Epithelial cell of prostate (primary cell): ENCODE measurements around the gene RPGRIP1L.

Experiments
- DNase-seq: peaks from one replicate; pipeline ENCODE4 v3.0.0-alpha.2; 2011; ENCODE audit warnings: low read depth, low spot score
- H3K27ac ChIP-seq: fragments of 450-650 bp; 2 replicates; pipeline ENCODE4 v1.5.1; 2017; ENCODE audit warnings: mild to moderate bottlenecking

Gene RPGRIP1L

GRCh38 chr16:53664724-53665345, 38.8 kb downstream of the RPGRIP1L start:
- no peak overlapping the region for H3K27ac ChIP-seq

DNA sequence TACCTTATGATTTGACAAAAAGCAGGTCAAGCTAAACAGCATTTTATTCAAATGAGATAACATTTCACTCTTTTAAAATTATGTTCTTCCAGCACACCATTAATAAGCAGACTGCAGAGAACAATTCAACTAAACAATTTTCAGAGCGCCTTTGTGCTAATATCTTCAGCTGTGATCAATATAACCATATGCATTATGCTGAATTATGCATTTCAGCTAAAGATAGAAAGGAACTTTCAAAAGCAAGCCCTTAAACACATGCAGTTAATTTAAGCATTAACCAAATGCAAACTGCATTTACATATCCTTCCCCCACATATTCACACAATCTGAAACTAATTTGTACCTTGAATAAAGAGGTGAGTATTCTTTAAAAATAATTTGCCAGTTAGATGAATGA, 41.6 kb downstream of the RPGRIP1L start:
- no peak for DNase-seq
- H3K27ac ChIP-seq = no peak overlapping the region

More at GRCh38 chr16:53664724-53665345, 38.8 kb downstream of the RPGRIP1L start:
- no peak for DNase-seq

GRCh38 chr16:53654946-53655345, 48.7 kb downstream of the RPGRIP1L start:
- DNase-seq = no peak
- no peak overlapping the region for H3K27ac ChIP-seq

GRCh38 chr16:53651357-53651756, 52.3 kb downstream of the RPGRIP1L start:
- H3K27ac ChIP-seq = no peak overlapping the region
- DNase-seq = no peak

DNA sequence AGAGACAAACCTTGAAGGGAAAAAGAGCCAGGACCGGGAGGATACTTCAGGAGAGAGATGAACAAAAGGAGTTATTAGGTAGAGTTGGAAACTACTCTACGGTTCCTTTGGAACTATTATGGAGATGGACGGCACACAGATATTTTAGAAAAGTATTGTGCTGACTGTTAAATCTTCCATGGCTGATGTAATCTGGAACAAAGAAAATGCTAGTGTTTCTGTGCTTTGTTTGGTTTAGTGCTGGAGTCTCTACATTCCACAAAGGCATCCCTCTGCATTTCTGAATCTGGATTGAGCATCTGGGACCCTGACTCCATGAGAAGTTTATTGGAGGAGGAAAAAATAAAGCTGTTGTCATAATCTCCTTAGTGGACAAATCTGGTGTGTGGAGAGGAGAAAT, 57.2 kb downstream of the RPGRIP1L start:
- H3K27ac ChIP-seq = no peak overlapping the region
- DNase-seq = no peak

DNA sequence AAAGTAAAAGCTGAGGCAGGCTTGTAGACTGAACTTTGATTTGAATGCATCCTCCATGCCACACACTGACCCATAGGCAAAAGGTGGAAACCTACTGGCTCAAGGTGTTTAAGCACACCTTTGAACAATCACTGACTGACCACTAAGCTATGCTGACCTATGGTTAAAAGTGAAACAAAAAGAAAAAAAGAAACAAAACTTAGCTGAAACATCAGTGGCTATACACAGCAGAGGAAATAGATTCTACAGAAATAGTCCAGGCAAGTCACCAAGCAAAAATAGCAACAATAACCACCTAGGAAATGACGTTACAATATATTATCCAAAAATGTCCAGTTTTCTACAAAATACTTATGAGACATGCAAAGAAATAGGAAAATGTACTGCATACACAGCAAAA, 60.2 kb downstream of the RPGRIP1L start:
- H3K27ac ChIP-seq = no peak overlapping the region
- DNase-seq = no peak

GRCh38 chr16:53642094-53642493, 61.6 kb downstream of the RPGRIP1L start:
- DNase-seq = no peak
- no peak overlapping the region for H3K27ac ChIP-seq

- DNase-seq = no peak
- no peak overlapping the region for H3K27ac ChIP-seq
These were observed 66.7 kb downstream of the RPGRIP1L start for GRCh38 chr16:53636978-53637377.

DNA sequence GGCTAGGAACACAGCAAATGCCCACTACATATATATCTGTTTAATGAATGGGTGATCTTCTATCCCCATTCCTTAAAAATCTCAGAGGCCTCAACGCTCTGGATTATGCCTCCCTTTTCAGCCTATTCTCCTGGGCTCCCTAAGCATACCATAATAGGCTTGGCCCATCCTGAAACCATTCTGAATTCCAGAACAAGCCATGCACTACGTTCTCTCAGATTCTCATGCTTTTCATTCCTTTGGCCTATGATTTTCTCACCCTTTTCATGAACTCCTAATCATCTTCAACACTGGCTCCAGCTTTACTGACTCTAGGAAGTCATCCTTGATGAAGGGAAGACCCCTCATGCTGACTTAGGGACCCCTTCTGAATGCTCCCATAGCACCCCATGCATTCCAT, 71.1 kb downstream of the RPGRIP1L start:
- no peak for DNase-seq
- H3K27ac ChIP-seq = no peak overlapping the region

- no peak for DNase-seq
- no peak overlapping the region for H3K27ac ChIP-seq
These were observed 72.2 kb downstream of the RPGRIP1L start for GRCh38 chr16:53631236-53632025.

DNA sequence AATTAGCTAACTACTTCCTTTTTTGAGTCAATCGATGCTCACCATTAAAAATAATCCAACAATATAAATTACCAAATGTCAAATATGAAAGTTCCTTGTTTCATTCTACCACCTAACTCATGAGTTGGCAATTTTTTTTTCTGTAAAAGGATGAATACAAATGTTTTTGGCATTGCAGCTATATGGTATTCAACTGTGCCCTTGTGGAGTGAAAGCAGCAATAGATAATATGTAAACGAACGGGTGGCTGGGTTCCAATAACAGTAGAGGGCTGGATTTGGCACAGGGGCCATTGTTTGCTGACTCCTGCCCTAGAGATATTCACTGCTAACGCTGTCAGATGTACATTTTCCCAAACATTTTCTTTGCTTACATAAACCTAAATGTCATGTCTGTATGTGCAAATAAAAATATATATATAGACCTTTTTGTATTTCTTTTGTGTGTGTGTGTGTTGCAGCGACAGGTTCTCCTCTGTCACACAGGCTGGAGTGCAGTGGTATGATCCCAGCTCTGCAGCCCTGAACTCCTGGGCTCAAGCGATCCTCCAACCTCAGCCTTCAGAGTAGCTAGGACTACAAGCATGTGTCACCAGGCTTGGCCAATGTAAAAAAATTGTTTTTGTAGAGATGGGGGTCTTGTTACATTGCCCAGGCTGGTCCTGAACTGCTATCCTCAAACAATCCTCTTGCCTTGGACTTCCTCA, 73.9 kb downstream of the RPGRIP1L start:
- no peak overlapping the region for H3K27ac ChIP-seq
- no peak for DNase-seq

DNA sequence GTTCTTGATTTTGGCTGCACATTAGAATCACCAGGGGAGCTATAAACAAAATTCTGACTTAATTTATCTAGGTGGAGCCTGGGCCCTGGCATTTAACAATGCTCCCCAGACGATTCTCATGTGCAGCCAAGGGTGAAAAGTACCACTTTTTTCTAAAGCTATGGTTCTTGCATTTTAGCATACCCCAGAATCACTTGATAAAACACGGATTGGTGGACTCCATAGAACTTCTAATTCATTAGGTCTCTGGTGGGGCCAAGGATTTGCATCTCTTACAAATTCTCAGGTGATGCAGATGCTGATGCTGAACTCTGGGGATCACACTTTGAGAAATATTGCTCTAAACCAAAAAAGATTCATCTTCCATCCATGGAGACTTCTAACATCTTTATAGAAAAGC, 74.5 kb downstream of the RPGRIP1L start:
- DNase-seq = no peak
- no peak overlapping the region for H3K27ac ChIP-seq

GRCh38 chr16:53626811-53627210, 76.8 kb downstream of the RPGRIP1L start:
- no peak for DNase-seq
- H3K27ac ChIP-seq = no peak overlapping the region

- H3K27ac ChIP-seq = no peak overlapping the region
- no peak for DNase-seq
These were observed 77.5 kb downstream of the RPGRIP1L start for GRCh38 chr16:53626161-53626560.

DNA sequence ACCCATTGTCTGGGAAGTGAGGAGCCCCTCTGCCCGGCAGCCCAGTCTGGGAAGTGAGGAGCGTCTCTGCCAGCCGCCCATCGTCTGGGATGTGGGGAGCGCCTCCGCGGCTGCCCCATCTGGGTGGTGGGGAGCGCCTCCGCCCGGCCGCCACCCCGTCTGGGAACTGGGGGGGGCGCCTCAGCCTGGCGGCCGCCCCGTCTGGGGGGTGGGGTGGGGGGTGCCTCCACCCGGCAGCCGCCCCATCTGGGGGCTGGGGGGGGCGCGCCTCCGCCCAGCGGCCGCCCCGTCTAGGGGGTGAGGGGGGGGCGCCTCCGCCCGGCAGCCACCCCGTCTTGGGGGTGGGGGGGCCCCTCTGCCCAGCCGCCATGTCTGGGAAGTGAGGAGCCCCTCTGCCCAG, 78.4 kb downstream of the RPGRIP1L start:
- no peak overlapping the region for H3K27ac ChIP-seq
- no peak for DNase-seq

DNA sequence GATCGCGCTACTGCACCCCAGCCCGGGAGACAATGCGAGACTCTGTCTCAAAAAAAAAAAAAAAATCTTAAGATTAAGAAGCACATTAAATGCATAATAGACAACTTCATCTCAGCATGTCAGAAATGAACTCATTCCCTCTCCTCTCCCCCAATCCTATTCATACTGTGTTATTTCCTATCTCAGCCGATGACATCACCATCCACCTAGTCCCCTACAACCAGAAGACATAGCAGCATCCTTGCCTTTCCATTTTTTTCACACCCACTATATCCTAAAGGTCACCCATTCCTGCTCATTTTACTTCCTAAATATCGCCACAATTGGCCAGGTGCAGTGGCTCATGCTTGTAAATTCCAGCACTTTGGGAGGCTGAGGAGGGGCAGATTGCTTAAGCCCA, 81.3 kb downstream of the RPGRIP1L start:
- H3K27ac ChIP-seq = no peak overlapping the region
- no peak for DNase-seq

- no peak overlapping the region for H3K27ac ChIP-seq
- no peak for DNase-seq
These were observed 83.2 kb downstream of the RPGRIP1L start for GRCh38 chr16:53620476-53620875.

DNA sequence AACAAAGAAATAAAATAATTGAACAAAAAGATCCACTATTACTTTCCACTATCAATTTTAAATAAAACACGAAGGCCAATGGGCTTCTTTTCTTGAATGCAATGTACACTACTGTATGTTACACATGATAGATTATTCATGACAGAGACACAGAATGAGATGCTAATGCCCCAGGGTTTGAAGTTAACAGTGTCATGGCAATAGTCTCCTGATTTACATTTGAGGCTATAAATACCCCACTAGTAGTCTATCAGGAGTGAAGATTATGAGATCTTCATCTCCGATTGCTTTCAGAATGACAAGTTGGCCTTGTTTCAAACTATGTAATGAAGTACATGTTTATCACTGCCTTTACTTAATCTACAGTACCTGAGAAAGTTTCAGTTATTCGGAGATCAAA, 84.4 kb downstream of the RPGRIP1L start:
- no peak for DNase-seq
- no peak overlapping the region for H3K27ac ChIP-seq

- H3K27ac ChIP-seq = no peak overlapping the region
- DNase-seq = no peak
These were observed 89.3 kb downstream of the RPGRIP1L start for GRCh38 chr16:53614346-53614745.

- no peak for DNase-seq
- H3K27ac ChIP-seq = no peak overlapping the region
These were observed 91.7 kb downstream of the RPGRIP1L start for GRCh38 chr16:53612003-53612402.

GRCh38 chr16:53611179-53611696, 92.4 kb downstream of the RPGRIP1L start:
- H3K27ac ChIP-seq = no peak overlapping the region
- no peak for DNase-seq
